Gastrocnemius medialis (tissue), 4 donors: ENCODE measurements around the gene CWC22. TPM values are rescaled to one million over a fixed set of nuclear protein-coding genes. Genes with fewer than 3 reads are reported as not detected.

Experiments used
- ATAC-seq, 2 donors: fragments of 150-250 bp; one replicate each; pipeline ENCODE4 v1.9.1; 2016
- DNase-seq, 2 donors: peaks; one replicate each; pipeline ENCODE4 v3.0.0-alpha.2; 2019
- H3K27ac ChIP-seq, 4 donors: fragments of 200-600 bp; sonication (generic); 1 replicate in 1 of 4; 2 replicates in 3 of 4; pipeline ENCODE4 v1.5.1; 2016 to 2018; ENCODE audit warnings: mild to moderate bottlenecking in 2 of 4, moderate library complexity in 1 of 4
- H3K27me3 ChIP-seq, 3 donors: fragments of 200-600 bp; sonication (generic) in 2 of 3; 1 replicate in 1 of 3; 2 replicates in 2 of 3; pipeline versions ENCODE4 v1.5.1 to v1.6.0; 2016 to 2019; ENCODE audit warnings: mild to moderate bottlenecking in 1 of 3, moderate library complexity in 1 of 3
- H3K36me3 ChIP-seq, 2 donors: fragments of 200-600 bp; sonication (generic) in 1 of 2; one replicate each; pipeline ENCODE4 v1.5.1; 2017 to 2018
- H3K4me1 ChIP-seq, 2 donors: fragments of 200-600 bp; sonication (generic) in 1 of 2; one replicate each; pipeline ENCODE4 v1.5.1; 2016 to 2017; ENCODE audit warnings: mild to moderate bottlenecking in 2 of 2
- H3K4me3 ChIP-seq, 4 donors: fragments of 200-600 bp; sonication (generic) in 3 of 4; 1 replicate in 1 of 4; 2 replicates in 3 of 4; pipeline ENCODE4 v1.5.1; 2016 to 2019; ENCODE audit warnings: mild to moderate bottlenecking in 2 of 4
- H3K9me3 ChIP-seq, 3 donors: fragments of 200-600 bp; sonication (generic) in 2 of 3; 1 replicate in 1 of 3; 2 replicates in 2 of 3; pipeline ENCODE4 v1.5.1; 2016 to 2019
- CTCF ChIP-seq, 5 experiments: fragments of 450-650 bp in 3 of 5; fragments of 200-600 bp in 2 of 5; sonication (generic) in 2 of 5; IDR thresholded peaks in 4 of 5; conservative IDR thresholded peaks in 1 of 5; 1 replicate in 4 of 5; 2 replicates in 1 of 5; pipeline ENCODE4 v1.5.1; 2016 to 2019; ENCODE audit warnings: antibody characterized with exemption in 5 of 5, mild to moderate bottlenecking in 3 of 5, moderate library complexity in 3 of 5
- POLR2A ChIP-seq, 2 donors: fragments of 450-650 bp; IDR thresholded peaks; one replicate each; pipeline ENCODE4 v1.6.1; 2017; ENCODE audit warnings: antibody characterized with exemption in 2 of 2, mild to moderate bottlenecking in 2 of 2, moderate library complexity in 2 of 2
- in situ Hi-C, 4 donors: fragments of 200-750 bp; cut with MboI; loops; one replicate each; pipeline versions ENCODE4 v1.15.0 to v1.8.0; 2017; ENCODE audit warnings: low sequenced_read_pairs in 4 of 4
- intact Hi-C: fragments of 100-400 bp; cut with DNase I; formaldehyde crosslinking; loops from one replicate; pipeline ENCODE4 v1.15.1; 2023; ENCODE audit warnings: low total_unique reads
- total RNA-seq, 4 donors: library from RNA; depleted of rRNA; stranded (reverse); fragments of >200 nt; gene quantifications; one replicate each; pipeline versions ENCODE4 v1.1.0 to v1.2.3, GENCODE V29; 2016

Gene CWC22
- total RNA-seq, 4 donors from 2014 or later = 9.7 to 15.6 (median 12.8) TPM

DNA sequence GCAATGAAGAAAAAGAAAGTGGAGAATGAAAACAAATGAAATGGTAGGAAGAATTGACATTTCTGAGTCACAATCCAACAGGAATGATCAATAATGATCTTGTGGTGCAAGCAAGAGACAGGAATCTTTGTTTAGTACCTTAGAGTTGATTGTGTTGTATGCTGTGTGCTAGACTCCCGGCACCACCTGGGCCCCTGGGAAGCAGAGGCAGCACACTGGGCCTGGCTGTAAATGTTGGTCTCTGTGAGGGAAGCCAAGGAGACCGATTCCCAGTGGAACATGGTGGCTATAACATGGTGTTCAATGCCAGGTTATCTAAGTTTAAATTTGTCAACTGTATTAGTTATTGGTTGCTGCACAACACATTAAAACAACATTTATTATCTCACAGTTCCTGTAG is 9.8 kb upstream of the CWC22 start:
- no peaks in the 10 kb centered on the region for H3K9me3 ChIP-seq
- H3K4me1 ChIP-seq = no peaks in the 10 kb centered on the region
- ATAC-seq = no peak
- TF ChIP-seq CTCF (IDR thresholded peaks at IDR 0.05 in 4 of 5, conservative IDR thresholded peaks at IDR 0.05 in 1 of 5) (no peak), POLR2A (IDR thresholded peaks at IDR 0.05) (no peak)
- no peaks in the 10 kb centered on the region for H3K27me3 ChIP-seq
- intact Hi-C loops (no loop called here), in situ Hi-C loops (no loop called here)
- no peak overlapping the region for H3K27ac ChIP-seq
- DNase-seq = no peak
- H3K36me3 ChIP-seq = no peaks in the 10 kb centered on the region
- no peak overlapping the region for H3K4me3 ChIP-seq

- Histone ChIP-seq H3K4me3 (no peak overlapping the region), H3K27ac (no peak overlapping the region), H3K36me3 (no peaks in the 10 kb centered on the region), H3K9me3 (no peaks in the 10 kb centered on the region), H3K27me3 (no peaks in the 10 kb centered on the region), H3K4me1 (no peaks in the 10 kb centered on the region)
- in situ Hi-C loops (no loop called here), intact Hi-C loops (no loop called here)
- ATAC-seq (no peak), DNase-seq (no peak)
- no peak for TF ChIP-seq POLR2A (IDR thresholded peaks at IDR 0.05)
- TF ChIP-seq CTCF (IDR thresholded peaks at IDR 0.05 in 4 of 5, conservative IDR thresholded peaks at IDR 0.05 in 1 of 5) = no peak
Observed at GRCh38 chr2:180015951-180016709, 9.0 kb upstream of the CWC22 start.

- intact Hi-C loops = no loop called here
- in situ Hi-C loops = no loop called here
- no peaks in the 10 kb centered on the region for H3K9me3 ChIP-seq
- no peak for TF ChIP-seq POLR2A (IDR thresholded peaks at IDR 0.05)
- TF ChIP-seq CTCF (IDR thresholded peaks at IDR 0.05 in 4 of 5, conservative IDR thresholded peaks at IDR 0.05 in 1 of 5) = no peak
- no peak overlapping the region for H3K4me3 ChIP-seq
- no peaks in the 10 kb centered on the region for H3K4me1 ChIP-seq
- no peak overlapping the region for H3K27ac ChIP-seq
- no peak for ATAC-seq
- DNase-seq = no peak
- H3K27me3 ChIP-seq = no peaks in the 10 kb centered on the region
- no peaks in the 10 kb centered on the region for H3K36me3 ChIP-seq
Observed at GRCh38 chr2:180012523-180012922, 5.4 kb upstream of the CWC22 start.

GRCh38 chr2:180010701-180011100 is 3.6 kb upstream of the CWC22 start:
- no peak overlapping the region for H3K27ac ChIP-seq
- no peaks in the 10 kb centered on the region for H3K27me3 ChIP-seq
- H3K9me3 ChIP-seq = no peaks in the 10 kb centered on the region
- DNase-seq (no peak), ATAC-seq (no peak)
- H3K4me1 ChIP-seq = peaks cover 7 to 8% of the 10 kb centered on the region in 2 donors
- in situ Hi-C loops (no loop called here), intact Hi-C loops (no loop called here)
- TF ChIP-seq CTCF (IDR thresholded peaks at IDR 0.05 in 4 of 5, conservative IDR thresholded peaks at IDR 0.05 in 1 of 5) (no peak), POLR2A (IDR thresholded peaks at IDR 0.05) (no peak)
- no peak overlapping the region for H3K4me3 ChIP-seq
- no peaks in the 10 kb centered on the region for H3K36me3 ChIP-seq
